Body of pancreas (tissue), 4 donors: ENCODE results near the gene PDZD2.

Experiments
- CTCF ChIP-seq, 7 experiments: fragments of 450-650 bp in 4 of 7; fragments of 200-600 bp in 3 of 7; sonication (generic) in 3 of 7; IDR thresholded peaks; one replicate each; pipeline ENCODE4 v1.5.1; 2016 to 2019; ENCODE audit warnings: antibody characterized with exemption in 7 of 7
- POLR2A ChIP-seq, 3 donors: fragments of 450-650 bp; IDR thresholded peaks; one replicate each; pipeline ENCODE4 v1.6.1; 2016; ENCODE audit warnings: antibody characterized with exemption in 3 of 3, mild to moderate bottlenecking in 2 of 3

GRCh38 chr5:31722111-31722510, 83.2 kb downstream of the PDZD2 start:
- TF ChIP-seq POLR2A (IDR thresholded peaks at IDR 0.05), result no peak
- no peak for TF ChIP-seq CTCF (IDR thresholded peaks at IDR 0.05)
